A549 treated with Hydrocortisone at 1 μM for 4 hours (cell line): ENCODE data around the gene ATG2B. TPM values are rescaled to one million over a fixed set of nuclear protein-coding genes. Genes with fewer than 3 reads are reported as not detected.

Experiments used
- total RNA-seq: library from RNA; stranded (reverse); fragments of 200-300 nt; extraction: Qiagen RNA extraction; gene quantifications from 5 replicates; pipeline ENCODE4 v1.2.3, GENCODE V29; 2022

ATG2B gene, protein sequence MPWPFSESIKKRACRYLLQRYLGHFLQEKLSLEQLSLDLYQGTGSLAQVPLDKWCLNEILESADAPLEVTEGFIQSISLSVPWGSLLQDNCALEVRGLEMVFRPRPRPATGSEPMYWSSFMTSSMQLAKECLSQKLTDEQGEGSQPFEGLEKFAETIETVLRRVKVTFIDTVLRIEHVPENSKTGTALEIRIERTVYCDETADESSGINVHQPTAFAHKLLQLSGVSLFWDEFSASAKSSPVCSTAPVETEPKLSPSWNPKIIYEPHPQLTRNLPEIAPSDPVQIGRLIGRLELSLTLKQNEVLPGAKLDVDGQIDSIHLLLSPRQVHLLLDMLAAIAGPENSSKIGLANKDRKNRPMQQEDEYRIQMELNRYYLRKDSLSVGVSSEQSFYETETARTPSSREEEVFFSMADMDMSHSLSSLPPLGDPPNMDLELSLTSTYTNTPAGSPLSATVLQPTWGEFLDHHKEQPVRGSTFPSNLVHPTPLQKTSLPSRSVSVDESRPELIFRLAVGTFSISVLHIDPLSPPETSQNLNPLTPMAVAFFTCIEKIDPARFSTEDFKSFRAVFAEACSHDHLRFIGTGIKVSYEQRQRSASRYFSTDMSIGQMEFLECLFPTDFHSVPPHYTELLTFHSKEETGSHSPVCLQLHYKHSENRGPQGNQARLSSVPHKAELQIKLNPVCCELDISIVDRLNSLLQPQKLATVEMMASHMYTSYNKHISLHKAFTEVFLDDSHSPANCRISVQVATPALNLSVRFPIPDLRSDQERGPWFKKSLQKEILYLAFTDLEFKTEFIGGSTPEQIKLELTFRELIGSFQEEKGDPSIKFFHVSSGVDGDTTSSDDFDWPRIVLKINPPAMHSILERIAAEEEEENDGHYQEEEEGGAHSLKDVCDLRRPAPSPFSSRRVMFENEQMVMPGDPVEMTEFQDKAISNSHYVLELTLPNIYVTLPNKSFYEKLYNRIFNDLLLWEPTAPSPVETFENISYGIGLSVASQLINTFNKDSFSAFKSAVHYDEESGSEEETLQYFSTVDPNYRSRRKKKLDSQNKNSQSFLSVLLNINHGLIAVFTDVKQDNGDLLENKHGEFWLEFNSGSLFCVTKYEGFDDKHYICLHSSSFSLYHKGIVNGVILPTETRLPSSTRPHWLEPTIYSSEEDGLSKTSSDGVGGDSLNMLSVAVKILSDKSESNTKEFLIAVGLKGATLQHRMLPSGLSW (N-terminal part only)
- total RNA-seq: 5.0 to 11.1 TPM (median 7.5 TPM) in 5 replicates

GRCh38 chr14:96362965-96363750 is at the start of gene ATG2B, which contains the start of gene GSKIP:
TSS of gene ATG2B (minus strand) at chr14:96363341. CDS start at chr14:96362976, 365 bp downstream.
TSS of gene GSKIP (plus strand) at chr14:96363526. CDS start at chr14:96382248, 18,722 bp downstream.

DNA sequence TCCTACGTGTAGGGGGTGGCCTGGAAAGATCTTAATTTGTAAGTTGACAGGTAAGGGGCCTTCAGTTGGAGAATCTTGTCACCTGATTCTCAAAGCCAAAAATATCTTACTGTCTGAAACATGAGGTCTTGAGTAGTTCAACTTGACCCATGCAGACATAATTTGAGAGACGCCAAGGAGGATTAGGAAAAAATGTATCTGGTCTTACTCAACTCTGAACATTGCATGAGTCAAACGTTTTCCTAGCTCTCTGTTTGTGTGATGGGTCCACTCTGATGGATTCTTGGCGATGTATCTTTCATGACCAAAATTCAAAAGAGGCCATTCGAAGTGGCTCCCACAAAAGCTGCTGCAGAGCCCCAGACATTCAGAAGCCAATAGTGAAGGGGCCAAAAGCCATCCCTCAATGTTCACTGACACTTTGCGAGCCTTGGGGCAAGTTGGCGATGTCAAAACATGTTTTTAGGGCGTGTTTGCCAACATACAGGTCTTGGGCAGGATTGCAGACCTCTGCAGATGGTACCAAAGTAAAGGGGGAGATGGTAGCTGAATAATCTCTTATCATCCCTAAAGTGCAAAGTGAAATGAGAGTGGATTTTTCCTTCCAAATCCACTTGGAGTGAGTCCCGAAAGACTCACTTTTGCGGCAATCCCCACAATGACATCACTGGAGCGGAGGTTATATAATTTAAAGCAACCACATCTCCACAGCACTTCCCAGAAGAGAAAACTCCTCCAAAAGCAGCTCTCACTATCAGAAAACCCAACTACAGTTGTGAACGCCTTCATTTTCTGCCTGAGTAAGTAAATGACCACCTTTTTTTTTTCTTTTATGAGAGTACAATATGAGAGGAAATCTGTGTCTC is 107.4 kb downstream of the ATG2B start, which contains the start of gene BDKRB1:
BDKRB1 (plus strand) TSS at position 710 of the 866 bp plus-strand sequence. CDS start 7,473 bp downstream, outside the sequence.

Other genes starting within 250 kb of the ATG2B start
- 0.80 to 1.4 TPM (median 1.1 TPM) in 5 replicates for gene BDKRB2, start 158.5 kb downstream of the ATG2B start, total RNA-seq
- 0.18 to 0.53 TPM (median 0.48 TPM) in 5 replicates for gene BDKRB1, start 107.1 kb downstream of the ATG2B start, total RNA-seq
- gene GSKIP, start 185 bp upstream of the ATG2B start, total RNA-seq: 19.7 to 25.8 TPM (median 21.9 TPM) in 5 replicates
- gene AK7, start 28.8 kb upstream of the ATG2B start, total RNA-seq: 1.3 to 3.1 TPM (median 2.4 TPM) in 5 replicates
- gene PAPOLA, start 139.0 kb upstream of the ATG2B start, total RNA-seq: 77.3 to 91.6 TPM (median 85.6 TPM) in 5 replicates